IMR-90 (cell line): ENCODE results near the gene GRK2. TPM values are rescaled to one million over a fixed set of nuclear protein-coding genes. Genes with fewer than 3 reads are reported as not detected.

Source experiments
- ATAC-seq: fragments of 200-7000 bp; cut with Tn5 transposase; 2 replicates; pipeline ENCODE4 v1.9.1; 2020; ENCODE audit warnings: low read depth, mild to moderate bottlenecking, moderate library complexity
- BruUV-seq: library from RNA; stranded (reverse); fragments of 400-500 nt; replicated peaks from 2 replicates; lab custom pipeline; 2021; lab: Mats Ljungman, UMichigan
- CTCF ChIA-PET: fragments of 300-600 bp; formaldehyde crosslinking; extraction: SDS; loops from one replicate; lab custom pipeline; 2021; ENCODE audit warnings: antibody characterized with exemption; lab: Yijun Ruan, JAX
- POLR2A ChIA-PET: fragments of 300-600 bp; sonication (Branson Sonifier 250); formaldehyde crosslinking; loops from one replicate; lab custom pipeline; 2022; ENCODE audit warnings: antibody characterized with exemption; ENCODE audit not compliant: unreplicated experiment; lab: Charles Lee
- DNase-seq: peaks from one replicate; pipeline ENCODE4 v3.0.0; 2013
- H2AFZ ChIP-seq: replicated peaks from 2 replicates; pipeline ENCODE3; 2013; ENCODE audit warnings: low read length, mild to moderate bottlenecking; ENCODE audit not compliant: poor library complexity
- H2AK5ac ChIP-seq: 2 replicates; pipeline ENCODE4 v1.6.1; 2013; ENCODE audit warnings: low read depth, low read length, inconsistent platforms
- H2AK9ac ChIP-seq: replicated peaks from 2 replicates; pipeline ENCODE3; 2013; ENCODE audit warnings: mild to moderate bottlenecking, low read depth, low read length, moderate library complexity; ENCODE audit not compliant: poor library complexity
- H2BK120ac ChIP-seq: 2 replicates; pipeline ENCODE4 v1.6.1; 2013; ENCODE audit warnings: low read depth, low read length, inconsistent platforms
- H2BK15ac ChIP-seq: 3 replicates; pipeline ENCODE4 v1.6.1; 2013; ENCODE audit warnings: low read depth, low read length, inconsistent platforms
- H2BK20ac ChIP-seq: 2 replicates; pipeline ENCODE4 v1.6.1; 2013; ENCODE audit warnings: low read depth, mild to moderate bottlenecking, inconsistent platforms, low read length, moderate library complexity
- H2BK5ac ChIP-seq: 2 replicates; pipeline ENCODE4 v1.6.1; 2013; ENCODE audit warnings: mild to moderate bottlenecking, low read depth, low read length, inconsistent platforms; ENCODE audit not compliant: poor library complexity, severe bottlenecking
- H3K14ac ChIP-seq: replicated peaks from 2 replicates; pipeline ENCODE4 v1.6.1; 2013; ENCODE audit warnings: low read depth, low read length, inconsistent platforms
- H3K18ac ChIP-seq: 2 replicates; pipeline ENCODE4 v1.6.1; 2013; ENCODE audit warnings: low read depth, low read length, control low read depth
- H3K23ac ChIP-seq: 2 replicates; pipeline ENCODE4 v1.6.1; 2013; ENCODE audit warnings: low read depth, low read length, inconsistent platforms
- H3K27ac ChIP-seq: 2 replicates; pipeline ENCODE4 v1.5.1; 2013; ENCODE audit warnings: mild to moderate bottlenecking, control low read depth, low read length; ENCODE audit not compliant: insufficient read depth
- H3K27me3 ChIP-seq: 2 replicates; pipeline ENCODE4 v1.6.1; 2013; ENCODE audit warnings: low read length; ENCODE audit not compliant: control insufficient read depth, insufficient read depth
- H3K36me3 ChIP-seq: 2 replicates; pipeline ENCODE4 v1.6.1; 2013; ENCODE audit warnings: low read length, mixed read lengths; ENCODE audit not compliant: control insufficient read depth, insufficient read depth
- H3K4ac ChIP-seq: 2 replicates; pipeline ENCODE4 v1.6.1; 2013; ENCODE audit warnings: low read depth, low read length, inconsistent platforms
- H3K4me1 ChIP-seq: 2 replicates; pipeline ENCODE4 v1.6.1; 2013; ENCODE audit warnings: low read length, mixed read lengths; ENCODE audit not compliant: control insufficient read depth, insufficient read depth
- H3K4me2 ChIP-seq: 2 replicates; pipeline ENCODE4 v1.6.1; 2013; ENCODE audit warnings: low read depth, mild to moderate bottlenecking, control low read depth, low read length, moderate library complexity
- H3K4me3 ChIP-seq: 2 replicates; pipeline ENCODE4 v1.5.1; 2013; ENCODE audit warnings: low read depth, mild to moderate bottlenecking, control low read depth, low read length, moderate library complexity; ENCODE audit not compliant: insufficient read depth
- H3K56ac ChIP-seq: 2 replicates; pipeline ENCODE4 v1.6.1; 2013; ENCODE audit warnings: low read length, inconsistent platforms; ENCODE audit not compliant: insufficient read depth; ENCODE audit errors: extremely low read depth
- H3K79me1 ChIP-seq, 2 experiments: 2 replicates each; pipeline ENCODE4 v1.6.1; 2013; ENCODE audit warnings: low read length in 2 of 2, inconsistent platforms in 1 of 2, low read depth in 1 of 2
- H3K9ac ChIP-seq: 2 replicates; pipeline ENCODE4 v1.6.1; 2013; ENCODE audit warnings: low read depth, low read length, control low read depth
- H3K9me1 ChIP-seq: 2 replicates; pipeline ENCODE4 v1.6.1; 2013; ENCODE audit warnings: low read length, inconsistent platforms; ENCODE audit not compliant: insufficient read depth
- H3K9me3 ChIP-seq: 2 replicates; pipeline ENCODE4 v1.6.1; 2013; ENCODE audit warnings: low read length; ENCODE audit not compliant: control insufficient read depth, insufficient read depth
- H4K20me1 ChIP-seq: 2 replicates; pipeline ENCODE4 v1.6.1; 2013; ENCODE audit warnings: low read length, inconsistent platforms; ENCODE audit not compliant: insufficient read depth
- H4K5ac ChIP-seq: 2 replicates; pipeline ENCODE4 v1.6.1; 2013; ENCODE audit warnings: mild to moderate bottlenecking, low read depth, low read length, control low read depth
- H4K8ac ChIP-seq, 2 experiments: 2 replicates each; pipeline ENCODE4 v1.6.1; 2013; ENCODE audit warnings: low read depth in 2 of 2, low read length in 2 of 2, control low read depth in 1 of 2, inconsistent platforms in 1 of 2
- H4K91ac ChIP-seq: 2 replicates; pipeline ENCODE4 v1.6.1; 2013; ENCODE audit warnings: low read depth, low read length, inconsistent platforms; ENCODE audit not compliant: insufficient read depth
- BHLHE40 ChIP-seq: fragments of 150-350 bp; IDR thresholded peaks from 2 replicates; pipeline ENCODE4 v1.6.1; 2016; ENCODE audit warnings: mild to moderate bottlenecking, low read depth, low read length
- FOS ChIP-seq: fragments of 150-350 bp; IDR thresholded peaks from 2 replicates; pipeline ENCODE4 v1.6.1; 2016; ENCODE audit warnings: low read depth, low read length
- MAZ ChIP-seq: IDR thresholded peaks from 2 replicates; pipeline ENCODE4 v1.6.1; 2012; ENCODE audit warnings: low read depth, mild to moderate bottlenecking, low read length, improper control_type of control experiment, moderate library complexity, borderline replicate concordance
- MXI1 ChIP-seq: IDR thresholded peaks from 2 replicates; pipeline ENCODE4 v1.6.1; 2012; ENCODE audit warnings: low read depth, mild to moderate bottlenecking, low read length, moderate library complexity, borderline replicate concordance
- SMC3 ChIP-seq: fragments of 150-350 bp; IDR thresholded peaks from 2 replicates; pipeline ENCODE4 v1.6.1; 2016; ENCODE audit warnings: low read depth, mild to moderate bottlenecking, antibody characterized with exemption, low read length, moderate library complexity
- USF2 ChIP-seq: fragments of 150-350 bp; IDR thresholded peaks from 2 replicates; pipeline ENCODE4 v1.6.1; 2017; ENCODE audit warnings: mild to moderate bottlenecking, antibody characterized with exemption, low read length, low read depth
- WGBS, 2 experiments: methylation state at CpG; one replicate each; pipeline versions ENCODE4 v1.1.5 to v1.1.7; 2013; ENCODE audit warnings: missing lambda C conversion rate in 2 of 2; ENCODE audit not compliant: insufficient read length in 1 of 2; ENCODE audit errors: extremely low coverage in 2 of 2; 5-methylcytosine and 5-hydroxymethylcytosine counted together
- dilution Hi-C: fragments of 300-500 bp; cut with HindIII; formaldehyde crosslinking; loops from one replicate; pipeline ENCODE4 v1.14.3; 2018; ENCODE audit warnings: low sequenced_read_pairs; ENCODE audit not compliant: unreplicated experiment
- in situ Hi-C: fragments of 300-500 bp; cut with MboI; formaldehyde crosslinking; loops from 3 replicates; pipeline ENCODE4 v1.14.3; 2019; ENCODE audit warnings: low sequenced_read_pairs, inconsistent platforms, mixed read lengths
- intact Hi-C: fragments of 100-400 bp; cut with micrococcal nuclease; formaldehyde crosslinking; loops from 2 replicates; pipeline ENCODE4 v1.10.0; 2022
- polyA plus RNA-seq, 3 experiments: library from polyadenylated mRNA; depleted of rRNA; stranded (reverse); fragments of >200 nt; gene quantifications; 2 replicates each; pipeline ENCODE4 v1.2.3, GENCODE V29; 2012; ENCODE audit warnings: low replicate concordance in 1 of 3
- total RNA-seq: library from RNA; depleted of rRNA; stranded (reverse); fragments of >200 nt; gene quantifications from 2 replicates; pipeline ENCODE4 v1.2.3, GENCODE V29; 2012

Gene GRK2
- total and polyA plus RNA-seq, 2 of the 4 experiments (the other 2 are of a cell fraction), result 26.7 to 41.8 TPM

GRCh38 chr11:67250059-67251043 lies 15.9 kb upstream of the GRK2 start:
- ATAC-seq (no peak), DNase-seq (no peak)
- H2BK120ac ChIP-seq, result no peak overlapping the region
- no peak overlapping the region for H2AK9ac ChIP-seq
- no peaks in the 10 kb centered on the region for H3K9me3 ChIP-seq
- peaks cover 85% of the 10 kb centered on the region for H3K36me3 ChIP-seq
- H3K4me3 ChIP-seq, result no peak overlapping the region
- no peak overlapping the region for H3K18ac ChIP-seq
- no peak overlapping the region for H4K5ac ChIP-seq
- no peak overlapping the region for H3K23ac ChIP-seq
- H2AK5ac ChIP-seq, result no peak overlapping the region
- H4K91ac ChIP-seq, result no peak overlapping the region
- dilution Hi-C loops, result no loop called here
- no peak overlapping the region for H3K4ac ChIP-seq
- H3K4me1 ChIP-seq, result peaks cover 2% of the 10 kb centered on the region
- no peaks in the 10 kb centered on the region for H3K27me3 ChIP-seq
- ChIA-PET POLR2A (interaction anchor here (0.9 kb wide), 1 partner anchor 11 kb away, joined by 3 read pairs; no protein-coding TSS in a partner anchor), CTCF (interaction anchor here (1.5 kb wide), 1 partner anchor 13 kb away, joined by 4 read pairs; no protein-coding TSS in a partner anchor)
- TF ChIP-seq MAZ (no peak), FOS (no peak), MXI1 (no peak), SMC3 (no peak), USF2 (no peak), BHLHE40 (no peak)
- H4K20me1 ChIP-seq, result peaks cover 7% of the 10 kb centered on the region; the same call in 1 of the 2 replicates
- 95% methylated on average over 24 of the region's 37 CpGs; no CpG with 5 or more reads in 1 of the 2 experiments for WGBS, 2 experiments
- no peak overlapping the region for H3K9ac ChIP-seq
- intact Hi-C loops, result no loop called here
- no peak overlapping the region for H3K27ac ChIP-seq
- no peak overlapping the region for H3K56ac ChIP-seq
- no peak overlapping the region for H4K8ac ChIP-seq
- peaks cover 12% of the 10 kb centered on the region; the same call in 1 of the 2 replicates for H3K9me1 ChIP-seq
- no peak overlapping the region for H2BK5ac ChIP-seq
- H2BK15ac ChIP-seq, result no peak overlapping the region
- no peak overlapping the region for H2AFZ ChIP-seq
- H3K79me1 ChIP-seq, result peaks cover 49 to 77% of the 10 kb centered on the region in 2 experiments
- H3K4me2 ChIP-seq, result no peak overlapping the region
- no peak overlapping the region for H3K14ac ChIP-seq
- no peak overlapping the region for H2BK20ac ChIP-seq
- no TSS peak for BruUV-seq
- in situ Hi-C loops, result no loop called here
